Measurements from ENCODE around the gene KIF26B.
"Not testable (repeated sequence)": the region's sequence is repeated elsewhere in the genome, so short reads cannot be mapped to it uniquely, and the experiment has no call there.

KIF26B gene

DNA sequence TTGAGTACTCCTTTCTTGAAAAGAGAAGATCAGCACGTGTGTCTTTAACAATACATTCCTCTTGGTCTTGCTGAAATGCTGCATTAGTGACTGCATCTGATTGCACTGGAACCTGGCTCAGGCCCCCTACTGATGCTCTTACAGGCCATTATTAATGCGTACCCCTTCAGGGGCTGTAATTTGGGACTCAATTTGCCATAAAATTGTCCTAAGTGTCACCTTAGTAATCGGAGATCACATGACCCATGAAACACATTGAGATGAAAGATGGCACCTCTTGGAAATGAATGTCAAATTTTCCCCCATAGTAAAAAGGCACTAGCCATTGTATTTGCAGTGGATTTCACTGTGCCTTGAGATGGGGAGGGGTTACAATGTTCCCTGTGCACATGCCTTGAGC, 563.3 kb downstream of the KIF26B start:
- no peak for DNase-seq

DNA sequence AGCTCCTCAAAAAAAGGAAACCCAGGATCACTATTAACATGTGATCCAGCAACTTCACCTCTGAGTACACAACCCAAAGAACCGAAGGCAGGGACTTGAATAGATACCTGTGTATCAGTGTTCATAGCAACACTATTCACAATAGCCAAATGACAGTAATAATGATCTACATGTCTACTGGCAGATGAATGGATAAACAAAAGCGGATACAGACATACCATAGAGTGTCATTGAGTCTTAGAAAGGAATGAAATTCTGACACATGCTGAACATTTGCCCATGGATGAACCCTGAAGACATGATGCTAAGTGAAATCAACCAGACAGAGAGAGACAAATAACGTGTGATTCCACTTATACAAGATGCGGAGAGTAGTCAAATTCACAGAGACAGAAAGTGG, 564.2 kb downstream of the KIF26B start:
- no peak for DNase-seq

GRCh38 chr1:245721488-245721887, 566.7 kb downstream of the KIF26B start:
- no peak for DNase-seq

DNA sequence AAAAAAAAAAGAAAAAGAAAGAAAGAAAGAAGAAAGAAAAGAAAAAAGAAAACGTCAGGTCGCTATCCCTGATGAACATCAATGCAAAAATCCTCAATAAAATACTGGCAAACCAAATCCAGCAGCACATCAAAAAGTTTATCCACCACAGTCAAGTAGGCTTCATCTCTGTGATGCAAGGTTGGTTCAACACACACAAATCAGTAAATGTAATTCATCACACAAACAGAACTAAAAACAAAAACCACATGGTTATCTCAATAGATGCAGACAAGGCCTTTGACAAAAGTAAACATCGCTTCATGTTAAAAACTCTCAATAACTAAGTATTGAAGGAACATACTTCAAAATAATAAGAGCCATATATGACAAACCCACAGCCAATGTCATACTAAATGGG, 573.2 kb downstream of the KIF26B start:
- not testable (repeated sequence) for DNase-seq

DNA sequence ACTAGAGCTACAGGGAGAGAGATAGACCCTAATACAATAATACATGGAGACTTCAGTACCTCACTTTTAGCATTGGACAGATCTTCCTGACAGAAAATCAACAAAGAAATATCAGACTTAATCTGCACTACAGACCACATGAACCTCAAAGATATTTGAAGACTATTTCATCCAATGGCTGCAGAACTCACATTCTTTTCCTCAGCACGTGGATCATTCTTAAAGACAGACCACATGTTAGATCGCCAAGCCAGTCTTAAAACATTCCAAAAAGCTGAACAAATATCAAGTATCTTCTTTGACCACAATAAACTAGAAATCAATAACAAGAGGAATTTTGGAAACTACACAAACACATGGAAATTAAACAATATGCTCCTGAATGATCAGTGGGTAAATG, 576.0 kb downstream of the KIF26B start:
- DNase-seq = no peak

- not testable (repeated sequence) for DNase-seq
These were observed 585.6 kb downstream of the KIF26B start for GRCh38 chr1:245740336-245740735.

DNA sequence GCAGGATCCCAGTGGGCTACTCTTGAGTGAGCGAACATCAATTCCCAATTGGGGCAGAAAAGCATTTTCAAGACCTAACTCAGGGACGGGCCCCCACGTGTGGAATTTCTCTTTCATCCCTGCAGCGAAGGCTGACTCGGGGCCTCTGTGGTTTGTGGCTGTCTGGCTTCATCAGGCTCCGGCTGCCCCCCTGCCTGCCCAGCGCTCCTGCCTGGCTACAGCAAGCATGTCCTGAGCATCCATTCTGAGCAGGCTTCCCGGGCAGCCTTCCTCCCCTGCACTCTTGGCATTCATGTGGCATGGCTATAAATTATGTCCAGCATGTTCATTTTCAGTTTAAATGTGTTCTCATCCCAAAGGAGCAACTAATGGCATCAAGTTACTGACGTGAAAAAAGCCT, 588.1 kb downstream of the KIF26B start:
- DNase-seq = no peak

GRCh38 chr1:245748240-245748639, 593.5 kb downstream of the KIF26B start:
- no peak for DNase-seq

DNA sequence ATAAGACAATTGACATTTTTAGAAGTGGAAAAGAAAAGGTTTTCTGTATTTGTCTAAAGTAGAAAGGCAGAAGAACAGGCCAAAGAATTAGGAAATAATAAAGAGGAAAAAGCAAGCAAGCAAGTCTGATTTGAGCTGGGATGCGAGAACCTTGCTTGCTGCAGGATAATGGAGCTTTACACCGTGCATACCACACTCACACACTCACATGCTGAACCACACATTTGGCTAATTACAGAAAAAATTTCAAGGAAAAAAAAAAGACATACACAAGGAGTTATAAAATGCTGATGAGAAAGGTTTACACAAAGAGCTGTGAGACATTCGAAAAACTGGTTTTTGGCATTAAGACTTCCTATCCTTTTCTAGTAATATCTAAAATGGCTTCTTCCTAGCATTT, 593.9 kb downstream of the KIF26B start:
- no peak for DNase-seq

DNA sequence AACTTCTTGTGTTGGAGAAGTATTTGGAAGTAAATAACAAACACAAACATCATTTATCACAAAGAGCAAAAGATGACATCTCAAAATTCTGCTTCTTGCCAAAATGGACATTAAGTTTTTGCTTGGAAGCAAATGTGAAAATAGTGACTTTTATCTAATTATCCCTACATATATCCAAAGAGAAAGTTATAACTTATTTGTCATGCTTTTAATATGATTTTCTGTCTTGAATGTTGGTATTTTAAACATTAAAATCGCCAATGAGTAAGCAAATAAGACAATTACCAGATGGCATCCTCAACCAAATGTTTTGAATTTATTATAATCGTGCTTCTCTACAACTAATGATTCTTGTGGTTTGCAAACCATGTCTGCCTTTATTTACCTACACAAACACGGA, 594.3 kb downstream of the KIF26B start:
- DNase-seq = no peak

DNA sequence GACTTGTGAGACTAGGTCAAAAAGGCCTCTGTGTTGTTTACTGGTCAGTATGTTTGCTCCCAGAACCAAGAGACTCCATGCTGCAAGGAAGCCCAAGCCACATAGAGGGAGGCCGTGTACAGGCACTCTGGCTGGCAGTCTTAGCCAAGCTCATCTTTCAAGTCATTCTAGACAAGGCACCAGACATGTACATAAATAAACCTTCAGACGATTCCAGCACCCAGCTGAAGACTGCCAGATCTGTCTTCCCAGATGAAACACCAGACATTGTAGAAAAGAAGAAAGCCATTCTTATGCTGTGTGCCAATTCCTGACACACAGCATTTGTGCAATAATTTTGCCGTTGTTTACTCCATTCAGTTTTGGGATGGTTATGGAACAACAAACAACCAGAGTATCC, 595.5 kb downstream of the KIF26B start:
- no peak for DNase-seq

DNA sequence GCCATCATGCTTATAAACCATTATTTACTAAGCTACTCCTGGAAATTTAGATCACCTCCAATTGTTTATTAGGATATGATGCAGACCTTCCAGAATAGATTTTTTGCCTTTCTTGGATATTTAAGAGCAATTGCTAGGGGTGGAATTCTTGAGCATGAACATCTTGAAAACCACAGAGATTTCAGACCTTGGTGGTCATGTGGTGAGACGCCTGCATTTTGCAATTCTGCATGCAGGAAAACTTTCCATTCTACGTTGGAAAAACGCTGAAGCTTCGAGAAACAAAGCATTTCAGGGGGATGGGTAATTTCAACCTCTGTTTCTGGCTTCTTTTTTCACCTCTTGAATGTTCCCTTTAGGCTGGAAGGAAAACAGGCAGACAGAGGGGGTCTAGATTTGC, 596.3 kb downstream of the KIF26B start:
- DNase-seq = no peak

GRCh38 chr1:245751726-245752470, 597.1 kb downstream of the KIF26B start:
- no peak for DNase-seq

GRCh38 chr1:245752561-245752960, 597.8 kb downstream of the KIF26B start:
- DNase-seq = no peak

DNA sequence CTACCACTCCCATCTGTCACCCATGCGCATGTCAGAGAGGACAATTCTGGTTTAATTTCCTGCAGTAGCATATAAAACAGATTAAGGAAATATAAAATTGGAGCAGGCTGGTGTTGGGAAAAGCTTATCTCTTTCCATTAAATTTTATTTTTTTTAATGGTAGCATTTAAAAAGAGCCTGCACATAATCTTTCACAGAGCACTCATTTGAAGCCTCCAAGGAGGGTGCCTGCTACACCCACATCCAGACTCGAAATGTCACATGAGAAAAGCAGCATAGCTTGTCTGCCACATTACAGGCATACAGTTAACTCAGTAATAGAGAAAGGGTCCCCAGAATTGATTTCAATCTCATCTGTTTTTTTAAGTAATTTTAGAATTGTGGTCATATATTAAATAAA, 599.0 kb downstream of the KIF26B start:
- no peak for DNase-seq

DNA sequence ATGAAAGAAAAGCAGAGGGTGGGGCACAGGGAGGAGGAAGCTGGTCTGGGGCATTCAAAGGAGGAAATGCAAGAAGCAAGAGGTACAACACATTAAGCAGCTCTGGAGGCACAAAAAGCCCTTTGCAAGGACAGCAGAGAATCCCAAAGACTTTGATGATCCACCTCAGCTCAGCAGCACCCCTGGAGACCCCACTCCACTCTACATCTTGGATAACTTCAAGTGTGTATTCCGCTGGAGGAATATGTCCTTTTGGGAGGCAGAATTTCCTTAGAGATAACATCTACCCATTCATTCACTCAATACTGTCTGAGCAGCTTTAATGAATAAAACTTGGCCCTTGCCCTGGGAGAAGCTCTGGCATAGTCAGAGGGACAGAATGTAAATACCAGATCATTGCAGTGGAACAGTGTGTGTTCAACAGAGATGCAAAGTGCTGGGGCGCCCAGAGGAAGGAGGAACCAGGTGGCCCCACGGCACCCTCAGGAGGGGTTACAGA, 599.7 kb downstream of the KIF26B start:
- no peak for DNase-seq
